Measurements from ENCODE around the gene RASAL3. TPM values are rescaled to one million over a fixed set of nuclear protein-coding genes. Genes with fewer than 3 reads are reported as not detected.

The RASAL3 gene
- total and polyA plus RNA-seq, 2 of the 8 experiments (the other 6 are each of a cell fraction or from before 2014, with no cell fraction given), result 0.19 to 0.63 TPM

DNA sequence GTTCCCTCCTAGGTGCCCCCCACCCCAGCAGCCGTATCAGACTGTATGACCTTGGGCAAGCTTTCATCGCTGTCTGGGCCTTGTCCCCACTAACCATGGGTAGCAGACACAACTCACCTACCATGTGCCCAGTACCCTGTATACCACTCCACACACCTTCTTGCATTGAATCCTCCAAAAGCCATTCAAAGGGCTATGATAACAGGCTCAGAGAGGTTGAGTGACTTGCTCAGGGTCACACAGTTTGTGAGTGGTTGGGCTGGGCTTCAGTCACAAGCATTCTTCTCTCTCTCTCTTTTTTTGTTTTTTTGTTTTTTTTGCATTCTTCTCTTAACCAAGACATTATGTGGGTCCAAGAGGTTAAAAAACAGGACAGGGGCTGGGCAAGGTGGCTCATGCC lies 2.6 kb downstream of the RASAL3 start (continued):
- TF ChIP-seq SUZ12 (IDR thresholded peaks at IDR 0.05; ENCODE audit: low read length) (no peak), SIN3A (conservative IDR thresholded peaks at IDR 0.05 in 1 of 2, IDR thresholded peaks at IDR 0.05 in 1 of 2; ENCODE audit: low read depth in 1 of 2, low read length in 2 of 2) (no peak)

All from H1 (cell line).